NCI-H1048 (cell line): ENCODE measurements around the gene TSPOAP1.

Experiments used
- DNase-seq: peaks from one replicate; lab custom pipeline; 2025; lab: John Stamatoyannopoulos, UW

TSPOAP1 gene

GRCh38 chr17:58363457-58364185, 35.0 kb upstream of the TSPOAP1 start:
- no peak for DNase-seq

- no peak for DNase-seq
Observed at GRCh38 chr17:58362368-58363014, 33.9 kb upstream of the TSPOAP1 start.

- no peak for DNase-seq
Observed at GRCh38 chr17:58360296-58361063, 31.9 kb upstream of the TSPOAP1 start.

GRCh38 chr17:58358408-58359172, 30.0 kb upstream of the TSPOAP1 start:
- DNase-seq: no peak

- DNase-seq: no peak
Observed at GRCh38 chr17:58357312-58358297, 29.0 kb upstream of the TSPOAP1 start.

- no peak for DNase-seq
Observed at GRCh38 chr17:58356231-58356630, 27.6 kb upstream of the TSPOAP1 start.

- DNase-seq: no peak
Observed at GRCh38 chr17:58354541-58355216, 26.1 kb upstream of the TSPOAP1 start.

GRCh38 chr17:58353389-58353825, 24.8 kb upstream of the TSPOAP1 start:
- DNase-seq: no peak

- no peak for DNase-seq
Observed at GRCh38 chr17:58352596-58353388, 24.2 kb upstream of the TSPOAP1 start.

- DNase-seq: peak; percentile 80
Observed at GRCh38 chr17:58351831-58352595, 23.4 kb upstream of the TSPOAP1 start, which contains the start of gene SUPT4H1. Gene SUPT4H1 (minus strand): TSS chr17:58352201. CDS start chr17:58352135, 66 bp downstream.

GRCh38 chr17:58351182-58351581, 22.6 kb upstream of the TSPOAP1 start:
- no peak for DNase-seq

GRCh38 chr17:58348038-58348437, 19.4 kb upstream of the TSPOAP1 start:
- no peak for DNase-seq

- DNase-seq: no peak
Observed at GRCh38 chr17:58345500-58345899, 16.9 kb upstream of the TSPOAP1 start.

- DNase-seq: no peak
Observed at GRCh38 chr17:58344791-58345157, 16.2 kb upstream of the TSPOAP1 start.

- no peak for DNase-seq
Observed at GRCh38 chr17:58344047-58344790, 15.6 kb upstream of the TSPOAP1 start.

- no peak for DNase-seq
Observed at GRCh38 chr17:58343131-58343530, 14.5 kb upstream of the TSPOAP1 start.

GRCh38 chr17:58341861-58342475, 13.4 kb upstream of the TSPOAP1 start:
- DNase-seq: no peak
